Effector memory CD8-positive, alpha-beta T cell (primary cell): ENCODE data around the gene DLL3.

ENCODE experiments used
- ATAC-seq: fragments of 150-1000 bp; cut with Tn5 transposase; replicated peaks from 2 replicates; pipeline ENCODE4 v1.10.0; 2021; ENCODE audit warnings: mild to moderate bottlenecking, moderate library complexity
- DNase-seq, 3 experiments: peaks; one replicate each; pipeline ENCODE4 v3.0.0; 2021
- H3K27ac Mint-ChIP-seq, 2 donors: one replicate each; pipeline ENCODE4 v1.8.0; 2022; ENCODE audit warnings: mild to moderate bottlenecking in 2 of 2, mixed read lengths in 2 of 2, moderate library complexity in 2 of 2
- H3K27me3 Mint-ChIP-seq, 2 donors: one replicate each; pipeline ENCODE4 v1.8.0; 2022; ENCODE audit warnings: mixed read lengths in 2 of 2
- H3K36me3 Mint-ChIP-seq: one replicate; pipeline ENCODE4 v1.8.0; 2022; ENCODE audit warnings: mild to moderate bottlenecking, moderate library complexity, mixed read lengths; ENCODE audit not compliant: insufficient read depth
- H3K4me1 Mint-ChIP-seq, 2 donors: one replicate each; pipeline ENCODE4 v1.8.0; 2022; ENCODE audit warnings: low read depth in 2 of 2, mixed read lengths in 2 of 2
- H3K4me3 Mint-ChIP-seq, 2 donors: one replicate each; pipeline ENCODE4 v1.8.0; 2022; ENCODE audit warnings: mild to moderate bottlenecking in 2 of 2, mixed read lengths in 2 of 2, moderate library complexity in 2 of 2
- H3K9me3 Mint-ChIP-seq, 2 donors: one replicate each; pipeline ENCODE4 v1.8.0; 2022; ENCODE audit warnings: mixed read lengths in 2 of 2

Gene DLL3

DNA sequence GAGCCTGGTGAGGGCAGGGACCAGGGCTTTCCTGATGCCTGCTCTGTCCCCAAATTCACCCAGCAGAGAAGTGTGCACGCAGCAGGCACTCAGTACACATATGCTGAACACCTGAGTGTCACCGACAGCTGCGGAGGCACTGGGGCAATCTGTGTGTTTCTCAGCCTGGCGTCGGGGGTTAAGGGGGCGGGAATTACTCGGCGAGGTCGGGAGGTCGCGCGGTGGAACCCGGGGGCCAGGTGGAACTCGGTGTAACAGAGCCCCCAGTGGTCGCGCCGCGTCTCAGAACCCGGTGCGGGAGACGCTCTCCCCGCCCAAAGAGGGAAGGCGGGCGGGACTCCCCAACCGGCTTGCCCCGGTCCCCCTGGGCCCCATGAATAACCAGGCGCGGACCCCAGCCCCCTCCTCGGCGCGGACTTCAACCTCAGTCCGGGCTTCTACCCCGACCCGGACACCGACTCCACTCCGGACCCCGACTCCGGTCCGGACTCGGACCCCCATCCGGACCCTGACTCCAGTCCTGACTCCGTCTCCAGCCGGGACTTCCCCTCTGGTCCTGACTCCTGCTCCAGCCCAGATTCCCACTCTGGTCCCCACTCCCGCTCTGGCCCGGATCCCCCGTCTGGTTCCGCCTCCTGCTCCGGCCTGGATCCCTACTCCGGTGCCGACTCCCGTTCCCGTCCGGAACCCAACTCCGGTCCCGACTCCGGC, 16.2 kb downstream of the DLL3 start, which contains the start of gene SELENOV:
TSS of gene SELENOV (plus strand) at position 300 of the 711 bp plus-strand sequence. CDS start at position 374, 74 bp downstream.
- Mint-ChIP-seq H3K4me1 (peaks cover 9 to 10% of the 10 kb centered on the region in 2 donors), H3K27me3 (peaks cover 42 to 73% of the 10 kb centered on the region in 2 donors), H3K4me3 (peak within 1 kb of the TSS; percentile 53 to 79), H3K27ac (no peak within 1 kb of the TSS), H3K36me3 (peaks cover 4% of the 10 kb centered on the region), H3K9me3 (no peaks in the 10 kb centered on the region)
- DNase-seq (no peak), ATAC-seq (peak; percentile 63)

DNA sequence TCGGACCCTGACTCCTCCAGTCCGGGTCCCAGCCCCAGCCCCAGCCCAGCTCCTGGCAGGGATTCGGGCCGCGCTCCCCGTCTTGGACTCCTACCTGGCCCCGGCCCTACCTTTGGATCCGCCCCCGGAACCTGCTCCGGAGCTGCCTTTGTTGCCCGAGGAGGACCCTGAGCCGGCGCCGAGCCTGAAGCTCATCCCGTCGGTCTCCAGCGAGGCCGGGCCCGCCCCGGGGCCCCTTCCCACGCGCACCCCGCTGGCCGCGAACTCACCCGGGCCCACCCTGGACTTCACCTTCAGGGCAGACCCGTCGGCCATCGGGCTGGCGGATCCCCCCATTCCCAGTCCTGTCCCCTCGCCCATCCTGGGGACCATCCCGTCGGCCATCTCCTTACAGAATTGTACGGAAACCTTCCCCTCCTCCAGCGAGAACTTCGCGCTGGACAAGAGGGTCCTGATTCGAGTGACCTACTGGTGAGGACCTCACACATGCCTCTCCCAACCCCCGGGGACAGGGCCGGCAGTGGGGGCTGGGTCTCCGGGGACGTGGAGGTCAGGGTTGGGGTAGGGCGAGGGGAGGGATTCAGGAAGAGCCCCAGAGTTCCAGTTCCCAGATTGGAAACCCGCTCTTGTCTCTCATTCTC, 16.9 kb downstream of the DLL3 start:
- H3K36me3 Mint-ChIP-seq = peaks cover 4% of the 10 kb centered on the region
- no peaks in the 10 kb centered on the region for H3K9me3 Mint-ChIP-seq
- H3K27me3 Mint-ChIP-seq = peaks cover 42 to 73% of the 10 kb centered on the region in 2 donors
- DNase-seq = no peak
- H3K27ac Mint-ChIP-seq = no peak overlapping the region
- peaks cover 9 to 10% of the 10 kb centered on the region in 2 donors for H3K4me1 Mint-ChIP-seq
- ATAC-seq = peak; percentile 36
- peak overlapping the region; percentile 33 to 53 for H3K4me3 Mint-ChIP-seq

DNA sequence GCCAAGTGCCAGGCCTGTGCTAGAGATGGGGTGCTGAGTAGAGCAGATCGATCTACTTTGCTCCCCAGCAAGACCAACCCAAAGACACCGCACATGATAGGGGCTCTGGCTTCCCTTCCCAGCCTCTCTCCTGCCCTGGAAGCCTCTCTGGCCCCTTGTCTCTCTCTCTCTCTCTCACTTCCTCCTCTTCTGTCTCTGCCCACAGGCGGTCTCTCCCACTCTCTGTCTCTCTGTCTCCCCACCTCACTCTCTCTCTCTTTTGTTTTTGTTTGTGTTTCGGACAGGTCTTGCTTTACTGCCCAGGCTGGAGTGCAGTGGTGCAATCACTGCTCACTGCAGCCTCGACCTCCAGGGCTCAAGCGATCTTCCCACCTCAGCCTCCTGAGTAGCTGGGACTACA, 17.5 kb downstream of the DLL3 start:
- Mint-ChIP-seq H3K9me3 (no peaks in the 10 kb centered on the region), H3K36me3 (peaks cover 4% of the 10 kb centered on the region), H3K27me3 (peaks cover 42 to 73% of the 10 kb centered on the region in 2 donors), H3K27ac (no peak overlapping the region), H3K4me1 (peaks cover 9 to 10% of the 10 kb centered on the region in 2 donors), H3K4me3 (peak overlapping the region; percentile 33 to 53)
- DNase-seq (no peak), ATAC-seq (no peak)

DNA sequence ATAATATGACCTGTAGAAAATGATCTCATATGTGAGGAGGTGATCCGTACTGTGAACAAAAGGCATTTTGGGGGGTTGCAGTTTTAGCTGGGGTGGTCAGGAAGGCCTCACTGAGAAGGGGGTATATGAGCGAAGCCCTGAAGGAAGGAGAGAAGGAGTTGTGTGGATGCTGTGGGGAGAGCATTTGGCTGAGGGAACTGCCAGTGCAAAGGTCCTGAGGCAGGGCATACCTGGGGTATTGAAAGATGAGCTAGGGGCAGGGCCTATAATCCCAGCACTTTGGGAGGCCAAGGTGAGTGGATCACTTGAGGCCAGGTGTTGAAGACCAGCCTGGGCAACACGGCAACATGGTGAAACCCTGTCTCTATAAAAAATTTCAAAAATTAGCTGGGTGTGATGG, 18.7 kb downstream of the DLL3 start:
- Mint-ChIP-seq H3K27me3 (peaks cover 42 to 67% of the 10 kb centered on the region in 2 donors), H3K9me3 (no peaks in the 10 kb centered on the region), H3K27ac (no peak overlapping the region), H3K4me3 (no peak overlapping the region), H3K4me1 (peaks cover 9 to 10% of the 10 kb centered on the region in 2 donors), H3K36me3 (peaks cover 4% of the 10 kb centered on the region)
- ATAC-seq = no peak
- DNase-seq = no peak

DNA sequence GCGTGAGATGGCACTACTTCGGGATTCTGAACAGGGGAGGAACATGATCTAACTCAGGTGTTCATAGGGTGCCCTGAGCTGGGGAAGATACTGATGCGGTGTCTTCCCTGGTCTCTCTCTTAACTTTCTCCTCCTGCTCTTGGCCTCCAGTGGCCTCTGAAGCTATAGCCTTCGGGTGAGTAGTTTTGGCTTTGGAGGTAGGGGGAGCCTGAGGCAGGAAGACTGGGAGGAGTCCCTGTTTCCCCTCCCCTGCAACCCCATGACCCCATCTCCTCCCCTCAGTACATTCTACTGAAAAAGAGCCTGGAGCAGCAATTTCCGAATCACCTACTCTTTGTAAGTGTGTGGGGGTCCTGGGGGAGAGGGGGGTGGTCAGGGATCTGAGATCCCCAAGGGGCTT, 19.7 kb downstream of the DLL3 start:
- peaks cover 4% of the 10 kb centered on the region for H3K36me3 Mint-ChIP-seq
- peaks cover 35 to 57% of the 10 kb centered on the region in 2 donors for H3K27me3 Mint-ChIP-seq
- H3K4me3 Mint-ChIP-seq = no peak overlapping the region
- H3K4me1 Mint-ChIP-seq = peaks cover 9 to 10% of the 10 kb centered on the region in 2 donors
- DNase-seq = no peak
- H3K9me3 Mint-ChIP-seq = no peaks in the 10 kb centered on the region
- no peak overlapping the region for H3K27ac Mint-ChIP-seq
- ATAC-seq = no peak

DNA sequence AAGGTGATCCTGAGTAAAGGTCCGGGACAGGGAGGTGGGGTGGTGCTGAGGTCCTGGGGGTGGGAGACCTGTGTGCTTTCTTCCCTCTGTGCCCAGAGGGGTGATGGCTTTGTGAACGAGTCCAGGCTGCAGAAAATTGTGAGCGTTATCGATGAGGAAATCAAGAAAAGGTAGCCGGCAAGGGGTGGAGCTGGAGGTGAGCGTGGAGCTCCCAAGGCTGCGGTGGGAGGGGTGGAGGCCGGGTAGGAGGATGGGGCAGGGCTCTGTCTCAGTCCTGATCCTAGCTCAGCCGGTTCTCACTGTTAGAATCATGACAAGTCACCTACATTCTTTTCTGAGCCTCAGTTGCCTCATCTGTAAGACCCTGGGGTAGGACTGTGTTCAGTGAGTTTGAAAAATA, 20.2 kb downstream of the DLL3 start:
- Mint-ChIP-seq H3K4me1 (peaks cover 9 to 10% of the 10 kb centered on the region in 2 donors), H3K36me3 (peaks cover 4% of the 10 kb centered on the region), H3K9me3 (no peaks in the 10 kb centered on the region), H3K4me3 (no peak overlapping the region), H3K27ac (no peak overlapping the region), H3K27me3 (peaks cover 30 to 52% of the 10 kb centered on the region in 2 donors)
- DNase-seq (no peak), ATAC-seq (no peak)

DNA sequence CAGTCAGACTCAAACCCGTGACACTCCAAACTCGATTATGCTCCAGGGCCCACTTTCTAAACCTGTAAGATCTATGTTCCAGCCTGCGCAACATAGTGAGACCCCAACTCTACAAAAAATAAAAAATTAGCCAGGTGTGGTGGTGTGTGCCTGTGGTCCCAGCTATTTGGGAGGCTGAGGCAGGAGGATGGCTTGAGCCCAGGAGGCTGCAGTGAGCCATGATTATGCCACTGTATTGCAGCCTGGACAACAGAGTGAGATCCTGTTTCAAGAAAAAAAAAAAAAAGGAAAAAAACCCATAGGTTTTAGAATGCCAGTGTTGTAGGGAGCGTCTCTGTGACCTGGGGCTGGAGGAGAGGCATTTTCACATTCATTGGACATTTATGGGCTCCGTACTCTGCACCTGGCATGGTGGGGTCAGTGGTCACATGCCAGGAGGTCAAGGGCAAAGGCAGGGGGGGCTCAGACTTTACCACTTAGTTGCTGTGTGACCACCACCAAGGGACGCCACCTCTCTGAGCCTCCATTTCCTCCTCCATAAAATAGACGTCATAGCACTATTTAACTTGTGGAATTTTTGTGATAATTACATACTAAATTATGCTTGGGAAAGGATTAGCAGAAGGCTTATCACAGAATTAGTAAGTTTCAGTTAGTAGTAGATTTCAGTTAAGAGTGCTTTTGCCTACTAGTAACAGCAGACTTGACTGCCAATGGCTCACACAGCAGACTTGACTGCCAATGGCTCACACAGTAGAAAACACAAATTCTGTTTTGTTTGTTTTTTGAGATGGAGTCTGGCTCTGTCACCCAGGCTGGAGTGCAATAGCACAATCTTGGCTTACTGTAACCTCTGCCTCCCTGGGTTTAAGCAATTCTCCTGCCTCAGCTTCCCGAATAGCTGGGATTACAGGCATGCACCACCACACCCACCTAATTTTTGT, 22.1 kb downstream of the DLL3 start:
- Mint-ChIP-seq H3K4me1 (peaks cover 4 to 5% of the 10 kb centered on the region in 2 donors), H3K36me3 (peaks cover 4% of the 10 kb centered on the region), H3K9me3 (no peaks in the 10 kb centered on the region), H3K27me3 (peaks cover 17 to 33% of the 10 kb centered on the region in 2 donors), H3K27ac (no peak overlapping the region), H3K4me3 (no peak overlapping the region)
- DNase-seq (no peak), ATAC-seq (no peak)

DNA sequence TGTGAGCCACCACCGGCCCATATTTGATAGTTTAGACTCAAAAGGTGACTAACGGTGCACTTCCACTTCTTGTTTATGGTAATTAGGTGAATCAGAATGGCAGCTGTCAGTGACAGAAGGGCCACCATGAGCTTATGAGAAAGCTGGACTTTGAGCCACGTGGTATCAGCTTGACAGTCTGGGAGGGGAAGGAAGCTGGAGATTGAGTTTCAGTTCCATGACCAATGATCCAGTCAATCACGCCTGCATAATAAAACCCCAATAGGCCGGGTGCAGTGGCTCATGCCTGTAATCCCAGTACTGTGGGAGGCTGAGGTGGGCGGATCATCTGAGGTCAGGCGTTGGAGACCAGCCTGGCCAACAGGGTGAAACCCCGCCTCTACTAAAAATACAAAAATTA, 25.7 kb downstream of the DLL3 start:
- H3K4me1 Mint-ChIP-seq = peaks cover 3 to 5% of the 10 kb centered on the region in 2 donors
- peaks cover 7% of the 10 kb centered on the region for H3K36me3 Mint-ChIP-seq
- no peak for DNase-seq
- no peaks in the 10 kb centered on the region for H3K27me3 Mint-ChIP-seq
- H3K4me3 Mint-ChIP-seq = no peak overlapping the region
- no peaks in the 10 kb centered on the region for H3K9me3 Mint-ChIP-seq
- H3K27ac Mint-ChIP-seq = no peak overlapping the region
- no peak for ATAC-seq

DNA sequence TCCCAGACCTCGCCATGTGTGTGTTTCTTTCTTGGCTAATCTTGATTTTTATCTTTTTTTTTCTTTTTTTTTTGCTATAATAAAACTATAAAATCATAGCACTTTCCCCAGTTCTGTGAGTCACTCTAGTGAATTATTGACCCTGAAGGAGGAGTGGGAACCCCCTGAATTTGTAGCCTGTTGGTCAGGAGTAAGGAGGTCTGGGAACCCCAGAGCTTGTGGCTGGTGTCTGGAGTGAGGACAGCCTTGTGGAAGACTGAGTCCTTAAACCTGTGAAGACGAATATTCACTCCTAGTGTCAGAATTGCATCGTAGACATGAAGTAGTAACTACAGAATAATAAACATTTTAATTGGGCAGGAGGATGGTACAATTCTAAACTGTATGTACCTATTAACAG, 26.5 kb downstream of the DLL3 start:
- Mint-ChIP-seq H3K27ac (no peak overlapping the region), H3K4me1 (peaks cover 3 to 5% of the 10 kb centered on the region in 2 donors), H3K27me3 (no peaks in the 10 kb centered on the region), H3K4me3 (no peak overlapping the region), H3K9me3 (no peaks in the 10 kb centered on the region), H3K36me3 (peaks cover 7% of the 10 kb centered on the region)
- ATAC-seq (no peak), DNase-seq (no peak)

DNA sequence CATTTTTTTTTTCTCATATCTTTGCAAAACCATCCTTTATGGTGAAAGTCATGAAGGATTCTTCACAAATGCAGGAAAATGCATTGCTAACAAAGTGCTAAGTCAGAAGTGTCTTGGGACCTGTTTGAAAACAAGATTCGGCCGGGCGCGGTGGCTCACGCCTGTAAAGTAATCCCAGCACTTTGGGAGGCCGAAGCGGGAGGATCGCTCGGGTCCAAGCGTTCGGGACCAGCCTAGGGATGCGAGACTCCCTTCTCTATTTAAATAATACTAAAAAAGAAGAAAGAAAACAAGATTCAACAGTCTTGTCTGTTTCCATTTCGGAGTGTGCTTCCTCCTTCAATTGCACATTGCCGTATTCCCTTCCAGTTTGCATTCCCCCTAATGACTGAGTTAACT, 33.1 kb downstream of the DLL3 start:
- peak overlapping the region; percentile 89 to 92 for H3K27ac Mint-ChIP-seq
- peaks cover 11% of the 10 kb centered on the region for H3K36me3 Mint-ChIP-seq
- ATAC-seq (no peak), DNase-seq (no peak)
- H3K27me3 Mint-ChIP-seq = no peaks in the 10 kb centered on the region
- H3K4me3 Mint-ChIP-seq = peak overlapping the region; percentile 87 to 93
- peaks cover 10 to 22% of the 10 kb centered on the region in 2 donors for H3K4me1 Mint-ChIP-seq
- H3K9me3 Mint-ChIP-seq = no peaks in the 10 kb centered on the region

DNA sequence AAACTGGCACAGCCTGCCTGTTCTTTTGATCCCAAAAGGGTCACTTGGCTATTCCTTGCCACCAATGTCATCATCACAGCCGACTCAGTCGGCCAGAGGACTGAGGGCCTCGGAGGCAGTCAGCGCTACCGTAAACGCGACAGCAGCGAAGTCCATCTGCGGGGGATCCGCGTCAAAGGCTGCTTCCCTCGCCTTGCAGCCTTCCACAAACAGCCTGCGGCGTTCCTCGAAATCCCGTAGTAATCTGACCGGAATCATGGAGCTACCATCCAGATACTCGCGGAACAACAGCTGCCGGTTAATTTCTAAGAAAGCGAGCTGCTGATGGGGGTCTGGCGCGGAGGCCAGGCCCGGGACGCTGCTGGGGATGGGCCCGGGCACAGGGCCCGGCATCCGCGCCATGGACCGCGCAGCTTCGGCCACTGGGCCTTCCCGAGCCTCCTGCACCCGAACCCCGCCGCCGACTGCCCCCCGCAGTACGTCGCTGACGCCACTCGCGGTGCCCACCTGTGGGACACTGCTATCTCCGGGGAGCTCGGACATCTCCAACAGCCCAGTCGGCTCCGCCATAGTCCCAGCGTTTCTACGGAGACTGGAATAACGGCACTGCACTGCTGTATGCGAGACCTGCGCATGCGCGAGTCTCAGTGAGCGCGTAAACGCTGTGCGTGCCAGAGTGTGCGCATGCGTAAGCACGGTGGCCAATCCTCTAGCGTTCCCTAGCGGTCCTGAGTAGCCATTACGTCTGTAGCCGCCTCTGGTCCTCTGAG, 33.7 kb downstream of the DLL3 start, which contains the start of gene EID2B:
TSS of gene EID2B (minus strand) at position 620 of the 770 bp plus-strand sequence. CDS start at position 570, 50 bp downstream.
- Mint-ChIP-seq H3K4me3 (peak within 1 kb of the TSS; percentile 87 to 93), H3K9me3 (no peaks in the 10 kb centered on the region), H3K4me1 (peaks cover 12 to 24% of the 10 kb centered on the region in 2 donors), H3K27me3 (no peaks in the 10 kb centered on the region), H3K36me3 (peaks cover 15% of the 10 kb centered on the region), H3K27ac (peak within 1 kb of the TSS; percentile 89 to 92)
- DNase-seq = peak; percentile 91 to 93 (median 92)
- ATAC-seq = peak; percentile 90

DNA sequence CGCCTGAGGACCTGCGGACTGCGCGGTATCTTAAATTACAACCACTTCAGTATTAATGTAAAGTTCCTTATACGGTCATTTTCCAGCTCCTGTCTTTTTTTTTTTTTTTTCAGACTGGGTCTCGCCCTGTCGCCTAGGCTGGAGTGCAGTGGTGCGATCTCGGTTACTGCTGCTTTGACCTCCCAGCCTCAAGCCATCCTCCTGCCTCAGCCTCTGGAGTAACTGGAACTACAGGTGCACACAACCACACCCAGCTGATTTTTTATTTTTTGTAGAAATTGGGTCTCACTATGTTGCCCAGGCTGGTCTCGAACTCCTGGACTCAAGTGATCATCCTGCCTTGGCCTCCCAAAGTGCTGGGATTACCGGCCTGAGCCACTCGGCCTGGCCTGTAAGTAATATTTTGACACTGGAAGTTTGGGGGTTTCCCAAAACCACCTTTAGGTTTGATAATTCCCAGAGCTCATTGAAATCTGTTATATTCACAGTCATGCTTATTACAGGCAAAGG, 34.3 kb downstream of the DLL3 start:
- peaks cover 16% of the 10 kb centered on the region for H3K36me3 Mint-ChIP-seq
- H3K27ac Mint-ChIP-seq = peak overlapping the region; percentile 89 to 92
- DNase-seq (no peak), ATAC-seq (peak; percentile 20)
- no peaks in the 10 kb centered on the region for H3K9me3 Mint-ChIP-seq
- peak overlapping the region; percentile 87 to 93 for H3K4me3 Mint-ChIP-seq
- no peaks in the 10 kb centered on the region for H3K27me3 Mint-ChIP-seq
- H3K4me1 Mint-ChIP-seq = peaks cover 14 to 27% of the 10 kb centered on the region in 2 donors
